ENCODE measurements around the gene VTI1B. TPM values are rescaled to one million over a fixed set of nuclear protein-coding genes. Genes with fewer than 3 reads are reported as not detected.
A peak's percentile ranks its signal among the peaks of the same experiment; 100 is the strongest.

The VTI1B gene, protein sequence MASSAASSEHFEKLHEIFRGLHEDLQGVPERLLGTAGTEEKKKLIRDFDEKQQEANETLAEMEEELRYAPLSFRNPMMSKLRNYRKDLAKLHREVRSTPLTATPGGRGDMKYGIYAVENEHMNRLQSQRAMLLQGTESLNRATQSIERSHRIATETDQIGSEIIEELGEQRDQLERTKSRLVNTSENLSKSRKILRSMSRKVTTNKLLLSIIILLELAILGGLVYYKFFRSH
- total RNA-seq (49.2 and 55.0 TPM in 2 replicates), polyA plus RNA-seq (87.5 and 115 TPM in 2 replicates)

DNA sequence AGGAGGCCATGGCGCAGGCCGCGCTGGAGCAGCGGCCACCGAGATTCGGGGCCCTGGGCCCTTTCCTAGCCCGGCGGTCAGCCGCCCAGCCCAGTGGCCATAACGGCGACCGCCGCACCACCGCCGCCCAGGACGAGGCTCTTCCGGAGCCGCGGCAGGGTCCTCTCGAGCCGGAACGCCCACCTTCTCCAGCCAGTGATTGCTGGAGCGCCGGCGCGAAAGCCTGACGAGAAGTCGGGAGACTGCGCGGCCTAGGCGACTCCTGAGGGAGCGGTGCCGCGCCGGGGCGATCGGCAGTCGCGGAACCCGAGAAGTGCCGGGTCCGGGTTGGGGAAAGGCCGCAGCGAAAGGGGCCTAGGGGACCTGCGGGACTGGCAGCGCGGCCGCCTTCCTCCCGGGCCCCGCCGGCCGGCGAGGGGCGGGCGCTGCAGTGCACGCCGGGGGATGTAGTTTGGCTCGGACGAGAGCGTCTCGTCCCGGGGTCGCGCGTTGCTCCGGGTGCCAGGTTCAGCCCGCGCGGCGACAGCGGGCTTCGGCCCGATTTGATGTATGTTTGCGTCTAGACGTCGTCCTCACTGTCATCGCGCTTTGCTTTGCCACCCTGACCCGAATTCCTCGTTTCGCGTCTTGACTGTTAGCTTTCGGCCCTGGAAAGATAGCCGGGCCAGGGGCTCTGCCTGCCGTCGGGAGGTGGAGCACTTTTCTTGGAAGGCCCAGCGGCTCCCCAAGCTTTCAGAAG, at the start of gene VTI1B:
Gene VTI1B, minus strand, starts transcription at position 153 of the 739 bp plus-strand sequence. Its CDS starts 143 bp downstream, at position 10.
- H3K4me3 ChIP-seq = peak within 1 kb of the TSS; percentile 77
- H3K4me2 ChIP-seq = peak within 1 kb of the TSS; percentile 90
- H3K9me3 ChIP-seq (ENCODE audit: low read depth) = no peaks in the 10 kb centered on the region
- no peaks in the 10 kb centered on the region for H3K9me2 ChIP-seq (replicated peaks; ENCODE audit: insufficient read depth)
- peak; percentile 89 for DNase-seq (ENCODE audit: low spot score)
- TF ChIP-seq EZH2phosphoT487 (IDR thresholded peaks at IDR 0.05; ENCODE audit: low read depth, severe bottlenecking, unreplicated experiment) = no peak
- TF ChIP-seq, protein P1, sequence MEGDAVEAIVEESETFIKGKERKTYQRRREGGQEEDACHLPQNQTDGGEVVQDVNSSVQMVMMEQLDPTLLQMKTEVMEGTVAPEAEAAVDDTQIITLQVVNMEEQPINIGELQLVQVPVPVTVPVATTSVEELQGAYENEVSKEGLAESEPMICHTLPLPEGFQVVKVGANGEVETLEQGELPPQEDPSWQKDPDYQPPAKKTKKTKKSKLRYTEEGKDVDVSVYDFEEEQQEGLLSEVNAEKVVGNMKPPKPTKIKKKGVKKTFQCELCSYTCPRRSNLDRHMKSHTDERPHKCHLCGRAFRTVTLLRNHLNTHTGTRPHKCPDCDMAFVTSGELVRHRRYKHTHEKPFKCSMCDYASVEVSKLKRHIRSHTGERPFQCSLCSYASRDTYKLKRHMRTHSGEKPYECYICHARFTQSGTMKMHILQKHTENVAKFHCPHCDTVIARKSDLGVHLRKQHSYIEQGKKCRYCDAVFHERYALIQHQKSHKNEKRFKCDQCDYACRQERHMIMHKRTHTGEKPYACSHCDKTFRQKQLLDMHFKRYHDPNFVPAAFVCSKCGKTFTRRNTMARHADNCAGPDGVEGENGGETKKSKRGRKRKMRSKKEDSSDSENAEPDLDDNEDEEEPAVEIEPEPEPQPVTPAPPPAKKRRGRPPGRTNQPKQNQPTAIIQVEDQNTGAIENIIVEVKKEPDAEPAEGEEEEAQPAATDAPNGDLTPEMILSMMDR (IDR thresholded peaks at IDR 0.05; ENCODE audit: poor library complexity) = peak; percentile 40
- no peaks in the 10 kb centered on the region for H3K27me3 ChIP-seq
- peaks cover 17% of the 10 kb centered on the region for H4K20me1 ChIP-seq (ENCODE audit: insufficient read depth, poor library complexity, severe bottlenecking)
- H3K79me2 ChIP-seq = peaks cover 54% of the 10 kb centered on the region
- H2AFZ ChIP-seq = peak within 1 kb of the TSS; percentile 40
- H3K27ac ChIP-seq = peak within 1 kb of the TSS; percentile 99
- H3K4me1 ChIP-seq (ENCODE audit: insufficient read depth) = peaks cover 11% of the 10 kb centered on the region
- peaks cover 3% of the 10 kb centered on the region for H3K36me3 ChIP-seq (replicated peaks; ENCODE audit: insufficient read depth, low read depth)
- WGBS (ENCODE audit: low lambda C conversion rate, missing lambda C conversion rate) = under 1% methylated on average over 81 of the region's 87 CpGs

DNA sequence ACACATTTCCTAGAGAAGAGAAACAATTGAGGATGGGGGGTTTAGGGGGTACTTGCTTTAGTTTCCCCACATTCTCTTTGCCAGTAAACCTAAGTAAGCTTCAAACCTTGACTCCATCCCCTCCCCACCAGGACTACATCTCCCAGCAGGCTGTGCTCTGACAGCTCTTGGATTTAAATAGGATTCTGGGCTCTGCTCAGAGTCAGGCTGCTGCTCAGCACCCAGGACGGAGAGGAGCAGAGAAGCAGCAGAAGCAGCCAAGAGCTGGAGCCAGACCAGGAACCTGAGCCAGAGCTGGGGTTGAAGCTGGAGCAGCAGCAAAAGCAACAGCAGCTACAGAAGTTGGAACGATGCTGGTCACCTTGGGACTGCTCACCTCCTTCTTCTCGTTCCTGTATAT, 47.9 kb upstream of the VTI1B start:
- no peak overlapping the region for H3K4me2 ChIP-seq
- H3K27me3 ChIP-seq = no peaks in the 10 kb centered on the region
- peak; percentile 34 for DNase-seq (ENCODE audit: low spot score)
- no peak overlapping the region for H3K4me3 ChIP-seq
- H3K4me1 ChIP-seq (ENCODE audit: insufficient read depth) = peaks cover 4% of the 10 kb centered on the region
- no peaks in the 10 kb centered on the region for H3K9me3 ChIP-seq (ENCODE audit: low read depth)
- H2AFZ ChIP-seq = no peak overlapping the region
- TF ChIP-seq, protein P1 (IDR thresholded peaks at IDR 0.05; ENCODE audit: poor library complexity) = no peak
- TF ChIP-seq EZH2phosphoT487 (IDR thresholded peaks at IDR 0.05; ENCODE audit: low read depth, severe bottlenecking, unreplicated experiment) (no peak), EZH2 (IDR thresholded peaks at IDR 0.05; ENCODE audit: borderline replicate concordance) (no peak)
- H3K36me3 ChIP-seq (replicated peaks; ENCODE audit: insufficient read depth, low read depth) = no peaks in the 10 kb centered on the region
- WGBS (ENCODE audit: low lambda C conversion rate, missing lambda C conversion rate) = 61% methylated on average over 3 of the region's 3 CpGs
- H3K27ac ChIP-seq = no peak overlapping the region
- no peaks in the 10 kb centered on the region for H4K20me1 ChIP-seq (ENCODE audit: insufficient read depth, poor library complexity, severe bottlenecking)
- no peaks in the 10 kb centered on the region for H3K9me2 ChIP-seq (replicated peaks; ENCODE audit: insufficient read depth)
- H3K79me2 ChIP-seq = no peaks in the 10 kb centered on the region

DNA sequence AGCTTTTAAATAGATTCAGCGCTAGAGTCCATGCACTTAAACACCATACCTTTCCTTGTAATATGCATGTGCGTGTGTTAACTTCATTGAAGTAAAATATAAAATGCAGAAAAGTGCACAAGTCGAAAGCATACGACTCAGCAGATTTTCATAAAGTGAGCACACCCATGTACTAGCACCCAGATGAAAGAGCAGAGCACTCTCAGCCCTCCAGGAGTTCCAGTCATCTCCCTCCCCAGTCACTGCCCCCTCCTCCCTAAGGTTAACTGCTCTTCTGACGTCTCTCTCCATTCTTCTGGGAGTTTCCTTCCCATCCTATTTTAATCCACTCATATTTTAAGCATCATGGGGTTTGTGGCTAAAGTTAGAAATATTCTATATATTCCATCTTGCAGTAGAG, 47.4 kb upstream of the VTI1B start:
- Histone ChIP-seq H3K79me2 (no peaks in the 10 kb centered on the region), H3K4me3 (no peak overlapping the region), H3K27me3 (no peaks in the 10 kb centered on the region), H2AFZ (no peak overlapping the region), H3K9me3 (ENCODE audit: low read depth) (no peaks in the 10 kb centered on the region), H4K20me1 (ENCODE audit: insufficient read depth, poor library complexity, severe bottlenecking) (no peaks in the 10 kb centered on the region), H3K27ac (no peak overlapping the region), H3K36me3 (replicated peaks; ENCODE audit: insufficient read depth, low read depth) (no peaks in the 10 kb centered on the region), H3K9me2 (replicated peaks; ENCODE audit: insufficient read depth) (no peaks in the 10 kb centered on the region), H3K4me2 (no peak overlapping the region), H3K4me1 (ENCODE audit: insufficient read depth) (peaks cover 4% of the 10 kb centered on the region)
- WGBS (ENCODE audit: low lambda C conversion rate, missing lambda C conversion rate) = 75% methylated on average over 5 of the region's 5 CpGs
- TF ChIP-seq EZH2 (IDR thresholded peaks at IDR 0.05; ENCODE audit: borderline replicate concordance) (no peak), EZH2phosphoT487 (IDR thresholded peaks at IDR 0.05; ENCODE audit: low read depth, severe bottlenecking, unreplicated experiment) (no peak)
- TF ChIP-seq, protein P1 (IDR thresholded peaks at IDR 0.05; ENCODE audit: poor library complexity) = no peak
- no peak for DNase-seq (ENCODE audit: low spot score)
